Measurements from ENCODE around the gene MYOD1. TPM values are rescaled to one million over a fixed set of nuclear protein-coding genes. Genes with fewer than 3 reads are reported as not detected.

Gene MYOD1
- total and polyA plus RNA-seq, 7 experiments from 2014 or later, result not detected

GRCh38 chr11:17716807-17717206, 2.6 kb upstream of the MYOD1 start:
- ChIA-PET CTCF (no interaction called here), POLR2A (no interaction called here)
- ATAC-seq, result no peak
- Histone ChIP-seq H3K4me3 (ENCODE audit: low read length) (no peak overlapping the region), H3K9me3 (ENCODE audit: control insufficient read depth in 2 of 3, low read length in 3 of 3) (no peaks in the 10 kb centered on the region), H3K36me3 (ENCODE audit: control insufficient read depth in 2 of 3, insufficient read depth in 3 of 3, low read length in 3 of 3) (no peaks in the 10 kb centered on the region), H3K27ac (ENCODE audit: low read depth, low read length) (no peak overlapping the region), H3K4me1 (ENCODE audit: control insufficient read depth in 2 of 2, insufficient read depth in 2 of 2, low read length in 2 of 2) (no peaks in the 10 kb centered on the region), H3K27me3 (ENCODE audit: control insufficient read depth in 2 of 2, insufficient read depth in 2 of 2, low read length in 2 of 2) (peaks cover 0 to 4% of the 10 kb centered on the region in 2 donors)
- Mint-ChIP-seq H3K27ac (no peak overlapping the region), H3K4me1 (peaks cover 0 to 3% (median 0%) of the 10 kb centered on the region in 7 donors), H3K4me3 (no peak overlapping the region), H3K9me3 (no peaks in the 10 kb centered on the region), H3K27me3 (peaks cover 10 to 26% (median 19%) of the 10 kb centered on the region in 5 donors), H3K36me3 (no peaks in the 10 kb centered on the region)
- DNase-seq, result no peak
- intact Hi-C loops (cut with micrococcal nuclease), result no loop called here

- no peaks in the 10 kb centered on the region for H3K9me3 Mint-ChIP-seq
- Histone ChIP-seq H3K9me3 (ENCODE audit: control insufficient read depth in 2 of 3, low read length in 3 of 3) (no peaks in the 10 kb centered on the region), H3K4me1 (ENCODE audit: control insufficient read depth in 2 of 2, insufficient read depth in 2 of 2, low read length in 2 of 2) (no peaks in the 10 kb centered on the region), H3K27me3 (ENCODE audit: control insufficient read depth in 2 of 2, insufficient read depth in 2 of 2, low read length in 2 of 2) (peaks cover 4 to 5% of the 10 kb centered on the region in 2 donors), H3K27ac (ENCODE audit: low read depth, low read length) (no peak overlapping the region), H3K36me3 (ENCODE audit: control insufficient read depth in 2 of 3, insufficient read depth in 3 of 3, low read length in 3 of 3) (no peaks in the 10 kb centered on the region), H3K4me3 (ENCODE audit: low read length) (no peak overlapping the region)
- ChIA-PET CTCF (no interaction called here), POLR2A (no interaction called here)
- peaks cover 23 to 35% (median 30%) of the 10 kb centered on the region in 5 donors for H3K27me3 Mint-ChIP-seq
- H3K27ac Mint-ChIP-seq, result no peak overlapping the region
- H3K4me3 Mint-ChIP-seq, result no peak overlapping the region
- no peak for DNase-seq
- no peak for ATAC-seq
- peaks cover 0 to 6% (median 3%) of the 10 kb centered on the region in 7 donors for H3K4me1 Mint-ChIP-seq
- no peaks in the 10 kb centered on the region for H3K36me3 Mint-ChIP-seq
- intact Hi-C loops (cut with micrococcal nuclease), result no loop called here
Measured at GRCh38 chr11:17718015-17718414, 1.4 kb upstream of the MYOD1 start.

GRCh38 chr11:17718510-17718962, 835 bp upstream of the MYOD1 start:
- Mint-ChIP-seq H3K4me1 (peaks cover 0 to 6% (median 3%) of the 10 kb centered on the region in 7 donors), H3K36me3 (no peaks in the 10 kb centered on the region), H3K9me3 (no peaks in the 10 kb centered on the region), H3K27ac (no peak overlapping the region), H3K4me3 (peak overlapping the region in 1 of 10 donors; percentile 8), H3K27me3 (peaks cover 25 to 38% (median 35%) of the 10 kb centered on the region in 5 donors)
- intact Hi-C loops (cut with micrococcal nuclease), result no loop called here
- peaks cover 4 to 5% of the 10 kb centered on the region in 2 donors for H3K27me3 ChIP-seq (ENCODE audit: control insufficient read depth in 2 of 2, insufficient read depth in 2 of 2, low read length in 2 of 2)
- ChIA-PET POLR2A (no interaction called here), CTCF (no interaction called here)
- DNase-seq (no peak), ATAC-seq (no peak)
- no peak overlapping the region for H3K4me3 ChIP-seq (ENCODE audit: low read length)
- no peaks in the 10 kb centered on the region for H3K36me3 ChIP-seq (ENCODE audit: control insufficient read depth in 2 of 3, insufficient read depth in 3 of 3, low read length in 3 of 3)
- H3K4me1 ChIP-seq (ENCODE audit: control insufficient read depth in 2 of 2, insufficient read depth in 2 of 2, low read length in 2 of 2), result no peaks in the 10 kb centered on the region
- no peak overlapping the region for H3K27ac ChIP-seq (ENCODE audit: low read depth, low read length)
- H3K9me3 ChIP-seq (ENCODE audit: control insufficient read depth in 2 of 3, low read length in 3 of 3), result no peaks in the 10 kb centered on the region

- H3K27ac ChIP-seq (ENCODE audit: low read depth, low read length), result no peak overlapping the region
- H3K27me3 ChIP-seq (ENCODE audit: control insufficient read depth in 2 of 2, insufficient read depth in 2 of 2, low read length in 2 of 2), result peaks cover 4 to 7% of the 10 kb centered on the region in 2 donors
- peaks cover 26 to 46% (median 35%) of the 10 kb centered on the region in 5 donors for H3K27me3 Mint-ChIP-seq
- peaks cover 0 to 6% (median 3%) of the 10 kb centered on the region in 7 donors for H3K4me1 Mint-ChIP-seq
- no peaks in the 10 kb centered on the region for H3K36me3 ChIP-seq (ENCODE audit: control insufficient read depth in 2 of 3, insufficient read depth in 3 of 3, low read length in 3 of 3)
- H3K4me3 ChIP-seq (ENCODE audit: low read length), result no peak overlapping the region
- DNase-seq, result no peak
- H3K9me3 ChIP-seq (ENCODE audit: control insufficient read depth in 2 of 3, low read length in 3 of 3), result no peaks in the 10 kb centered on the region
- no peaks in the 10 kb centered on the region for H3K9me3 Mint-ChIP-seq
- ChIA-PET POLR2A (no interaction called here), CTCF (interaction anchor here (0.5 kb wide), 1 partner anchor 38 kb away, joined by 4 read pairs; no protein-coding TSS in a partner anchor)
- intact Hi-C loops (cut with micrococcal nuclease), result loop anchor here in 1 of 2 donors (10.0 kb wide), 1 partner anchor 335 kb away; the partner anchor contains the start of gene KCNJ11
- peak overlapping the region in 1 of 10 donors; percentile 17 for H3K4me3 Mint-ChIP-seq
- H3K4me1 ChIP-seq (ENCODE audit: control insufficient read depth in 2 of 2, insufficient read depth in 2 of 2, low read length in 2 of 2), result no peaks in the 10 kb centered on the region
- H3K36me3 Mint-ChIP-seq, result no peaks in the 10 kb centered on the region
- no peak for ATAC-seq
- H3K27ac Mint-ChIP-seq, result no peak overlapping the region
Measured at GRCh38 chr11:17719938-17720795, 796 bp downstream of the MYOD1 start.

- no peak overlapping the region for H3K4me3 ChIP-seq (ENCODE audit: low read length)
- ATAC-seq (no peak), DNase-seq (no peak)
- no peaks in the 10 kb centered on the region for H3K36me3 Mint-ChIP-seq
- no peaks in the 10 kb centered on the region for H3K9me3 Mint-ChIP-seq
- peaks cover 3 to 7% of the 10 kb centered on the region in 2 donors for H3K27me3 ChIP-seq (ENCODE audit: control insufficient read depth in 2 of 2, insufficient read depth in 2 of 2, low read length in 2 of 2)
- intact Hi-C loops (cut with micrococcal nuclease), result loop anchor here in 1 of 2 donors (10.0 kb wide), 1 partner anchor 336 kb away; the partner anchor contains the start of gene KCNJ11
- no peaks in the 10 kb centered on the region for H3K4me1 ChIP-seq (ENCODE audit: control insufficient read depth in 2 of 2, insufficient read depth in 2 of 2, low read length in 2 of 2)
- no peaks in the 10 kb centered on the region for H3K36me3 ChIP-seq (ENCODE audit: control insufficient read depth in 2 of 3, insufficient read depth in 3 of 3, low read length in 3 of 3)
- no peak overlapping the region for H3K27ac Mint-ChIP-seq
- ChIA-PET POLR2A (no interaction called here), CTCF (interaction anchor here (0.5 kb wide), 1 partner anchor 39 kb away, joined by 4 read pairs; no protein-coding TSS in a partner anchor)
- peaks cover 27 to 50% (median 35%) of the 10 kb centered on the region in 5 donors for H3K27me3 Mint-ChIP-seq
- no peak overlapping the region for H3K4me3 Mint-ChIP-seq
- no peak overlapping the region for H3K27ac ChIP-seq (ENCODE audit: low read depth, low read length)
- no peaks in the 10 kb centered on the region for H3K9me3 ChIP-seq (ENCODE audit: control insufficient read depth in 2 of 3, low read length in 3 of 3)
- H3K4me1 Mint-ChIP-seq, result peaks cover 0 to 6% (median 3%) of the 10 kb centered on the region in 7 donors
Measured at GRCh38 chr11:17720796-17721171, 1.4 kb downstream of the MYOD1 start.

- H3K27ac ChIP-seq (ENCODE audit: low read depth, low read length), result no peak overlapping the region
- no peaks in the 10 kb centered on the region for H3K4me1 ChIP-seq (ENCODE audit: control insufficient read depth in 2 of 2, insufficient read depth in 2 of 2, low read length in 2 of 2)
- DNase-seq, result no peak
- Mint-ChIP-seq H3K36me3 (no peaks in the 10 kb centered on the region), H3K9me3 (no peaks in the 10 kb centered on the region), H3K27me3 (peaks cover 29 to 52% (median 37%) of the 10 kb centered on the region in 5 donors), H3K4me1 (peaks cover 0 to 6% (median 3%) of the 10 kb centered on the region in 7 donors), H3K27ac (no peak overlapping the region), H3K4me3 (no peak overlapping the region)
- ATAC-seq, result no peak
- H3K36me3 ChIP-seq (ENCODE audit: control insufficient read depth in 2 of 3, insufficient read depth in 3 of 3, low read length in 3 of 3), result no peaks in the 10 kb centered on the region
- H3K4me3 ChIP-seq (ENCODE audit: low read length), result no peak overlapping the region
- H3K27me3 ChIP-seq (ENCODE audit: control insufficient read depth in 2 of 2, insufficient read depth in 2 of 2, low read length in 2 of 2), result peaks cover 0 to 7% of the 10 kb centered on the region in 2 donors
- intact Hi-C loops (cut with micrococcal nuclease), result loop anchor here in 1 of 2 donors (10.0 kb wide), 1 partner anchor 337 kb away; the partner anchor contains the start of gene KCNJ11
- POLR2A ChIA-PET, result no interaction called here
- H3K9me3 ChIP-seq (ENCODE audit: control insufficient read depth in 2 of 3, low read length in 3 of 3), result no peaks in the 10 kb centered on the region
- CTCF ChIA-PET, result no interaction called here
Measured at GRCh38 chr11:17721242-17721999, 2.0 kb downstream of the MYOD1 start.
